Hepatocyte (in vitro differentiated cells): ENCODE results near the gene TASP1.

Experiments
- EZH2 ChIP-seq: fragments of 200-600 bp; sonication (generic); IDR thresholded peaks from 2 replicates; pipeline ENCODE4 v1.6.1; 2016; ENCODE audit warnings: antibody characterized with exemption, mild to moderate bottlenecking, borderline replicate concordance
- TF ChIP-seq, protein P1 (sequence below): fragments of 200-600 bp; sonication (generic); IDR thresholded peaks from 2 replicates; pipeline ENCODE4 v1.5.1; 2016; ENCODE audit warnings: antibody characterized with exemption, mild to moderate bottlenecking; ENCODE audit not compliant: poor library complexity

GRCh38 chr20:13416531-13416930 lies 222.2 kb downstream of the TASP1 start:
- TF ChIP-seq, protein P1, sequence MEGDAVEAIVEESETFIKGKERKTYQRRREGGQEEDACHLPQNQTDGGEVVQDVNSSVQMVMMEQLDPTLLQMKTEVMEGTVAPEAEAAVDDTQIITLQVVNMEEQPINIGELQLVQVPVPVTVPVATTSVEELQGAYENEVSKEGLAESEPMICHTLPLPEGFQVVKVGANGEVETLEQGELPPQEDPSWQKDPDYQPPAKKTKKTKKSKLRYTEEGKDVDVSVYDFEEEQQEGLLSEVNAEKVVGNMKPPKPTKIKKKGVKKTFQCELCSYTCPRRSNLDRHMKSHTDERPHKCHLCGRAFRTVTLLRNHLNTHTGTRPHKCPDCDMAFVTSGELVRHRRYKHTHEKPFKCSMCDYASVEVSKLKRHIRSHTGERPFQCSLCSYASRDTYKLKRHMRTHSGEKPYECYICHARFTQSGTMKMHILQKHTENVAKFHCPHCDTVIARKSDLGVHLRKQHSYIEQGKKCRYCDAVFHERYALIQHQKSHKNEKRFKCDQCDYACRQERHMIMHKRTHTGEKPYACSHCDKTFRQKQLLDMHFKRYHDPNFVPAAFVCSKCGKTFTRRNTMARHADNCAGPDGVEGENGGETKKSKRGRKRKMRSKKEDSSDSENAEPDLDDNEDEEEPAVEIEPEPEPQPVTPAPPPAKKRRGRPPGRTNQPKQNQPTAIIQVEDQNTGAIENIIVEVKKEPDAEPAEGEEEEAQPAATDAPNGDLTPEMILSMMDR: no peak
- TF ChIP-seq EZH2: no peak
